Epithelial cell of prostate (primary cell): ENCODE data around the gene DDC.
"Not testable (repeated sequence)": the region's sequence is repeated elsewhere in the genome, so short reads cannot be mapped to it uniquely, and the experiment has no call there.

Experiments
- DNase-seq: peaks from one replicate; pipeline ENCODE4 v3.0.0-alpha.2; 2011; ENCODE audit warnings: low read depth, low spot score
- H3K27ac ChIP-seq: fragments of 450-650 bp; 2 replicates; pipeline ENCODE4 v1.5.1; 2017; ENCODE audit warnings: mild to moderate bottlenecking

The DDC gene

DNA sequence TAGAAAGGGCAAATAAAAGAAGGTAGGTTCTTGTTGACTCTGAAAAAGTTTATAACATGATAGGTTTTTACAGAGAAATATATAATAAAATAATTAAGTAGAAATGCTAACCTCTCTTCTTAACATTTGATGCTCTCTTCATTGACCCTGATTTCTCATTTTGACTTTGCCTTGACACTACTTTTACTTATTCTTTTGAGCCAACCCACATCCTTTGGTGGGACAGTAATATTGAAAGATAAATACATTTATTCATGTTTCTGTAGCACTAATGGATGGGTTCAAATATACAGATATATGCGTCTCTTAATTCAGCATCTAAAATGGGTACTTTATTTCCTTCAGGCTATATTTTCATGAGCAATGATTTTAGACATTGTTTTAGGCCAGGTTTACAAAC is 34.4 kb downstream of the DDC start:
- no peak for DNase-seq
- peak overlapping the region; percentile 58 for H3K27ac ChIP-seq

DNA sequence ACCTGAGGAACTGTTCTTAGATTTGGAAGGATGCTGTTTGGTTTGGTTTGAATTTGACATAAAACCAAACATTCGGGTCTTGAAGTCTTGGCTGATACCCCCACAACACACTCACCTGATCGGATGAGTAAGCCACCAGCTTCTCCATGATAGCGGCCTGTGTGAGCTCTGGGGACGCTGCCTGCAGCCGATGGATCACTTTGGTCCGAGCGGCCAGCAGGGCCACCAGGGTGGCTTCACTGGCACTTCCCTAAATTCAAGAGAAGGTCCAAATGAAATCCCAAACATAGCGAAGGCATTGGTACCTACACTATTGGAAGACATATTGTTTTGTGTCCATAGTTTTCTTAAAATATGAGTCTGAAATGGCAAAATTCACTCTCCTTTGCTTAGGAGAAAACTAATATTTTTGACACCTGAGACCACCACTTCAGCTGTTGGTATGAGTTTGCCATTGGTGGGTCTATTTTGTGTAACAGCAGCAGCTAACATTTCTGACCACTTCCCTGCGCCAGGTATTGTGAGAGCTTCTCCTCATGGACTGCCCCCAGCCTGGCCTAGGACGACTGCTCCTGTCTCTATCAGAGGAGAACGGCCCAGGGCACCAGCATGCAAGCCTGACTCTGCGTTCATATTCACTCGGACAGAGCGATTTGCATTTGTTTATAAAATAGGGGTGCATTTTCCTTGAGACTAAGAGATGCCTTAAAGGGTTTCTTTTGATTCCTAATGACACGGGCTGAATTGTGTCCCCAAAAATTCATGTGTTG is 35.9 kb downstream of the DDC start:
- DNase-seq = no peak
- no peak overlapping the region for H3K27ac ChIP-seq

DNA sequence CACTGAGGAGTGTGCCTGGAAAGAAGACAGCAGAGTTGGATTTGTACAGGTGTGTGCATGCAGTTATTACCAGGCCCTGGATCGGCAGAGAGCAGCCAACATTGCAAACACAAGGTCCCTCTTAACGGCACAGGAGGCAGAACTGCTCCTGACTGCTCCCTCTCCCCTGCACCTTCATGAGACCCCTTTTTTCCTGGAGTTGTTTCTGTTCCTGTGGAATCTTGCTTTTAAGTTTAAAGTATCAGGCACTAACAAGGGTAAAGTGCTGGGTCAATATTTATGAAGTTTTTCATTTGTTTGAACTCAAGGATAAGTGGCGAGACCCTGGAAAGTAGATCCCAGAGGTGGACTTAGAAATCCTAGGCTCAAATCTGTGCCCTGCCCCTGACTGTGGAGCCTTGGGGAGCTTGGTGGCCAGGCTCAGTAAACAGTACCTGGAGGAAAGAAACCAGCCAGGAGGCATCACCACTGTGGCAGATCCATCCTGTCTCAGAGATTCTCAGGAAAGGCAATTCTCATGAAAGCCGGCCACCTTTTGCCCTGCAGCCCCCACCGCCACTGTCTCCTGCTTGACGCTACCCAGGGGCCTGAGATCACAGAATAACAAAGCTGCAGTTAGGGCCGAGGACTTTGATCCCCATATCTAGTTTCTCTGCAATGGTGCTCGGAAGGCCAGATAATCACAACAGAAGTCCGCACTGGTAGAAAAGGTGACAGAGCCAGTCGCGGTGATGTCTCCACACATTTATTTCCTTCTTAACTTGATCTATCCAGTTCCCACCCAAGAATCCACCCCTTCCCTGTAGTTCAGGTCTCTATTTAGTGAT is 36.7 kb downstream of the DDC start:
- no peak overlapping the region for H3K27ac ChIP-seq
- DNase-seq = no peak

DNA sequence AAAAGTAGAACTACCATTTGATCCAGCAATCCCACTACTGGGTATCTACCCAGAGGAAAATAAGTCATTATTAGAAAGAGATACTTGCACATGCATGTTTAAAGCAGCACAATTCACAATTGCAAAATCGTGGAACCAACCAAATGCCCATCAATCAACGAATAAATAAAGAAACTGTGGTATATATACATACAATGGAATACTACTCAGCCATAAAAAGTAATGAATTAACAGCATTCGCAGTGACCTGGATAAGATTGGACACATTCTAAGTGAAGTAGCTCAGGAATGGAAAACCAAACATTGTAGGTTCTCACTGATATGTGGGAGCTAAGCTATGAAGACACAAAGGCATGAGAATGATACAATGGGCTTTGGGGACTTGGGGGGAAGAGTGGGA is 45.9 kb downstream of the DDC start:
- not testable (repeated sequence) for DNase-seq, H3K27ac ChIP-seq

DNA sequence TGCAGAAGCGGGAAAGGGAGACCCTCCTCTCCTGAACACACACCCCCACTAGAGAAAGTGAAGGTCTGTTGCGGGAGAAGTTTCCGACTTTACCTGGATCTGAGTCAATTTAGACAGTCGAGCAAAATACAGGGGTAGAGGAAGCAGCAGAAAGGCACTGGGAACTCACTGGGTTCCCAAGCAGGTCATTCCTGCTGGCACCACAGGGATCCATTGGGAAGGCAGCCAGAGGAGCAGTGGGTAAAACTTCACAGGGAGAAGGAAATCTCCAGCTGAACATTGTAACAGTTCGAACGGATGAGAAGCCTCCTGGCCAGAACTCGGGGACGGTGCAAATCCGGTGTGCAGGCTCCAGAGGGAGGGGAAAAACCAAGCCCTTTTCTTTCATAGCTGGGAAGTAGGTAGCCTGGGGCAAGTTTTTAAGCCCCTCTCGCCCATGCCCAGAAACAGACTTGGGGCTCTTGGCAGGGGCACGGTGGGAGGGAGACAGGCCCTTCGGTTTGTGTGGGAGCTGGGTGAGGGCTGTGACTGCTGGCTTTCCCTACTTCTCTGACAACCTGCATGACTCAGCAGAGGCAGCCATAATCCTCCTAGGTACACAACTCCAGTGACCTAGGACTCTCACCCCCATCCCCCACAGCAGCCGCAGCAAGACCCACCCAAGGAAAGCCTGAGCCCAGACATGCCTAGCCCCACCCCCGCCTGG is 51.9 kb downstream of the DDC start:
- DNase-seq = no peak
- no peak overlapping the region for H3K27ac ChIP-seq

DNA sequence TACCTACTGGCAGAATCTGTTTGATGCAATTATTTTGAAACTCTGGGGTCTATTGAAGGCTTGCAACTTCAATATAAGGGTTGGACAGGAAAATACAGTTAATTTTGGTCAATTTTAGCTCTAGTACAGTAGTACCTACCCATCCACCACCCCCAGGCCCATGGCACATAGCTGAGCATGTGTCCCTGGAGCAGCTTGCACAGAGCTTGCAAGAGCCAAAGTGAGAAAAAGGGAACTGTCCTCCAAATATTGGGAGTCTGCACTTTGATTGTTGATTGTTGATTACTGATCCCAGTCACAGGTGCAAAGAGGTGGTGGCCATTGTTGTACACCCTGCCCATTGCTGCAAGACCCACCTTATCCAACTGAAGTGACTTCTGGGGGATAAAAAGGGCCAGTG is 52.8 kb downstream of the DDC start:
- H3K27ac ChIP-seq = no peak overlapping the region
- no peak for DNase-seq

DNA sequence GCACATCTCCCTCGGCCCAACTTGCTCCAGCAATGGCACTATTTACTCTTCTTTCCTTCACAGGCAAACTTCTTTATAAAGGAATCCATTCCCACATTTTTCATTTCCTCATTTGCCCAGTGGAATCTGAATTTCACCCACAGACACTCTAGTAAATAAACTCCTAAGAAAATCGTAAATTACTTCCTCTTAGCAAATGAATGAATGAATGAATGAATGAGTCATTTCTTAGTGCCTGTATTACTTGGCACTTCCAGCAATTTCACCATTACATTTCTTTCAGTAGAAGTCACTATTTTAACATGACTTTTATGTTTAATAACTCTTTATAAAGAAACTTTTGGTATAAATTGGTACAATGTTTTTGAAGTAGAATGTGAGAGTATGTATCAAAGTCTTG is 55.7 kb downstream of the DDC start:
- H3K27ac ChIP-seq = no peak overlapping the region
- DNase-seq = no peak

DNA sequence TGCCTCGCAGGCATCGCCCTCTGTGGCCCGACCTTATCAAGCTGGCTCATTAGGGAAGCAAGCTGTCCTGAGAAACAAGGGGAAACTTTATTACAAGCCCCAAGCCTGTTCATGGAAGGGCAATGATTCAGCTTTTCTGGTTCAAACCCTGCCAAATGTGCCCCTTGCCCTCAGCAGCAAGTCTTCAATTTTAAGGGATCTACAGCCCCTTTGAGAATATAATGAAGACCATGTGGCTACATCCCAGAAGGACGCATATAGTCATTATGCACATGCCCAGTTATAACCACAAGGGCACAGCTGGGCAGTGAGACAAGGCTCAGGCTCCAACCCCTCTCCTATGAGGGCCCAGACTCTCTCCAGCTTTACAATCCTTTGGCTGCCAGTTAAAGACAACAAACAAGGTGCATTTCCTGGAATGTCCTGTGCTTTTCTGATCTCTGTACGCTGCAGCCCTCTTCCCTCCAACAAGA is 56.7 kb downstream of the DDC start:
- H3K27ac ChIP-seq = no peak overlapping the region
- DNase-seq = no peak

DNA sequence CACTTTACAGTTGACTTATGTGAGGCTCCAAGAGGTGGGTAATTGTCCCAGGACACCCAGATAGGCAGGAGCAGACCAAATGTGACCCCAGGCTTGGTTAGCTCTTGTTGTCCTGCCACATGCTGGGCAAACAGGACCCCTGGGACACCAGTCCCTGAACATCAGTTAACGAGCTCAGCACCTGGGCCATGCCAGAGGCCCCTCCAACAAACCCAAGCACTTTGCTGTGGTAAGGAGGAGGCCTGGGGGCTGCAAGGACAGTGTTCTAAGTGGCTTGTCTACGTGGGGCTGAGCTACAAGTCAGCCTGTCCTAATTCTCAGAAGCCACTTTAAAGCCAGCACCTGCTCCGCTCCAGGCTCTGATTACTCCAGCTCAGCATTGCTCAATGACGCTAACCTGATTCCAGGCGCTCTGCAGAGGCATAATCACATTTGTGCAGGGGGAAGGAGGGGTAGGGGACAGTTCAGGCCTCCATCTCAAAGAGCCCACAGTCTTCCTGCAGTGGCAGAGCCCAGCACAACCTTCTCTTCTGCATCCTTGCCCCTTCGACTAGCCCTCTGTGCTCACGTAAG is 57.2 kb downstream of the DDC start:
- no peak overlapping the region for H3K27ac ChIP-seq
- DNase-seq = no peak

DNA sequence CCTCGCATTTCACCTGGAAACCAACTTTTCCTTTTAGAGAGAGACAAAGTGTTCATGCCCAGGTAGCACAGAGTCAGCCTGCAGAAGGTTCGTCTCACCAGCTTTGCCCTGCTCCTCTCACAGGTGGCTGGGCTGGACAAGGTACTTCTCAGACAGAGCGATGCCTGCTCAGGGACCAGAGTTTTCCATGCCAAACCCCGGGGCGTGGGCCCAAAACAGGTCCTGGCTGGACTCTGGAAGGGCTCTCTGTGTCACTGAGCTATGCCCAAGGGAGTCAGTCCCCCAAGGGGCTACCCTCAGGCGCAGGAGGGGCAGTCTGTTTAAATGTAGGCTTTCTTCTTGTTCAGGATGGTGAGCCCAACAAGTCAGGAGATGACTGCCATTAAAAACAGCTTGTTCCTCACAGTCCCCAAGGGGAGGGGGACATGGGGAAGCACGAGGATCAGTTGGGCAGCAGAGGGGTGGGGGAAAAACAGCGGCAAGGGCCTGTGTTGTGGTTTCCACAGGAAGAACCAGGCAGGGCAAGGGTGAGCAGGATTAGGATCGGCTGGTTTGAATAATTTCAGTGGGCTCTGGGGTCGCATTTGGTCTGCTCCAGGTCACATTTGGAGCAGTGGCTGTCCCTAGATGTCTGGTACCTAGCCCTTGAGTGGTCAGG is 59.5 kb downstream of the DDC start:
- DNase-seq = no peak
- no peak overlapping the region for H3K27ac ChIP-seq

DNA sequence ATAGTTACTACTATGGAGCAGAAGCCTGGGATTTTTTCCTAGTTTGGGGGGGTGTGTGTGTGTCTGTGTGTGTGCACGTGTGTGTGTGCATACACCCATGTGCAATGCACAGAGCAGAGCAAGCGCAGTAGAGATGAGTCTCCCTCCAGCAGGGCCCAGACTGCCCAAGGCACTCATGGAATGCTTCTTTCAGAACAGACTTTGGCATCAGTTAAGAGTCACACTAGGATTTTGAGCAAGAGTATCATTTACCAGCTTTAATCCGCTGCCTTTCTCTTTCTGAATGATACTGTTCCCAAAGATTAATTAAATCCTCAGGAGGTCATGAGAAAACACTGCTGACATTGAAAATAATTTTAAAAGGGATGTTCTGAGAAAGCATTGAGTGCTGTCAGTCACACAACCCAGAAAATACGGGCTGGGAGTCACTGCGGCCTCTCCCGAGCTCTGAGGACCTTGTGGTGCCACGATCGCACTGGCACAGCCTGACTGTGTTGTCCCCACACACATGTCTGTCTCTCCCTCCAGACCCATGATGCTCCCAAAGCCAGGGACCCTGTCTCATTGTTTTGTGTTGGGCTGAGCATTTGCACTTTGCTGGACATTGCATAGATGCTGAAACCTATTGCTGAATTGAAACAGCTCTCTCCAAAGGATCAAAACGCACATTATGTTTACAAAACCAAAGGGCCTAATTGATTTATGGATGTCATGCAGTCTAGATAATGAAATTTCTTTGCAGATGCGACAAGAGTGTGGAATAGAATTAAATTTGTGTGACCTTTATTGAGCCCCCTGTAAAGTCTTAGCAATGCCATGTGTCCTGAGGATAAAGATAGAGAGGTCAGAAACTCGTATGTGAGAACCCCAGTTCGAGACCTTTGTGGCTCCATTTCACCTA is 60.3 kb downstream of the DDC start:
- DNase-seq = no peak

DNA sequence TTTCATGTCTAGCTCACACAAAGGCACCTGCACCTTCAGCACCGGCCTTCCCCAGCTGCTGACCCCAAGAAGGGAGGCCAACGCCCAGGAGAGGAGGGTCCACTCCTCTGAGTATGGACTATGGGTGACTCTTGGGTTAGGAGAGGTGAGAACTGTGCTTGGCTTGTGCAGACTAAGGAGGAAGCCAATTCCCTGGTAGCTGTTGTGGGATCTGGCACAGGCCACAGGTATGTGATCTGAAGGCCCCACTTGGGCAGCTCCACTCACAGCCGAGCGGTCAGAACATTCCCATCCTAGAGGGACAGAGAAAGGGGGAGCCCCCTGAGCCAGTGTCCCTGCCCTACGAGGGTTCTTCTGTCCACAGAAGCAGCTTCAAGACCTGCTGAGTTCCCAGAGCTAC is 62.3 kb downstream of the DDC start:
- peak overlapping the region; percentile 51 for H3K27ac ChIP-seq
- no peak for DNase-seq

More for the DNA sequence above, 60.3 kb downstream of the DDC start:
- H3K27ac ChIP-seq = no peak overlapping the region

DNA sequence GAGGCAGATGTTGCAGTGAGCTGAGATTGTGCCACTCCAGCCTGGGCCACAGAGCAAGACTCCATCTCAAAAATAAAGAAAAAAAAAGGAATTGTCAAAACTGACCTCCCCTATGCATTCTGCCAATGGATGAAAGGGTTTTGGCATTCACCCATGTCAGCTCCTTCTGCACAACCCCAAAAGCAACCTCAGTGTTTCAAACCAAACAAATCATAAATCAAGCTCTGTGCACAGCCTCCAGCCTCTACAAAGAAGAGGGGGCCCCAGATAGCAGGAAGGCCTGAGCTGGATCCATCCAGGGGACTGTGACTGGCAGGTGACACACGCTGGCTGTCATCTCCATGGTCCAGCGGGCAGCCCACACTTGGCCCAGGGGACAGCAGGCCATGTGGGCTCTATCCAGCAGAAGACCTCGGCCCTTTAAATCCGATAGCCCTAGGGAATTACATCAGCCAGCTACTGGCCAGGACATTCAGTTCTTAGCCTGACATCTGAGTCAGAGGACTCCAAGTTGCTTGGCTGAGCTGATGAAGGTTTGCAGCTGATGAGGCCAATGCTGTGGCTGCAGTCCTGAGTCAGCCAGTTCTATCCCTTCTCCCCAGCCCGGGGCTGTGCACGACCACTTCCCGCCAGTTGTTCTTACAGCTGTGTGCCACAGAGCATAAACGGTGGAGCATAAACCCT is 63.1 kb downstream of the DDC start:
- H3K27ac ChIP-seq = peak overlapping the region; percentile 51
- DNase-seq = peak; percentile 48

DNA sequence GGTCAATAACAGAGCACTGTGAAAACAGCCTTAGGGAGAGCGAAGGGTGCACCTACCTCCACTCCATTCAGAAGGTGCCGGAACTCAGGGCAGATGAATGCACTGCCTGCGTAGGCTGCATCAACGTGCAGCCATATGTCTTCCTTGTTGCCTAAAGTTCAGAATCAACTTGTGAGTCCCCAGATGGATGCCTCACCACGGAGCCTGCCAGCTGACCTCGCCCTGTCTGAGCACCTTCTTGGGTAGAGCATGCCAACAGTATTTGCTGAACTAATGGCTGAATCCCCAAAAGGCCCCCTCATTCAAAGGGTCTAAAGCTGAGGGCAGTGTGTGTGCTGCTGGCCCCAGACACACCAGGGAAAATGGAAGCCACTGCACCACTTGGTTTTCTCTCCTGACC is 66.1 kb downstream of the DDC start:
- DNase-seq = no peak
- H3K27ac ChIP-seq = no peak overlapping the region

DNA sequence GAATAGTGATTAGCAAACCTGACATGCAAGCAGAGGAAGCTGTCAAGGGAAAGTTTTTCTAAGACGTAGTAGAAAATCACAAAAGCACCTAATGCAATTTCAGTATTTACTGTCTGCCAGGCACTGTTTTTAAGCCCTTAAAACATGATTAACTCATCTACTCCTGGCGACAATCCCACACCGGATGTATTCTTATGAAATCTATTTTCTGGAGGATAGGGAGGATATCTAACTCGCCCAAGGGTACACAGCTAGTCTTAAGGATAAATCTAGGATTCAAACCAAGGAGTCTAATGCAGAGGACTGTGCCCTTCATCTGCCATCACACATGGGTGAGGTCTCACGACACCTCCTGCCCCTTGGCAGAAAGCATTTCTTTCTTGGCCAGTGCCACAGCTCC is 67.2 kb downstream of the DDC start:
- H3K27ac ChIP-seq = no peak overlapping the region
- DNase-seq = no peak

DNA sequence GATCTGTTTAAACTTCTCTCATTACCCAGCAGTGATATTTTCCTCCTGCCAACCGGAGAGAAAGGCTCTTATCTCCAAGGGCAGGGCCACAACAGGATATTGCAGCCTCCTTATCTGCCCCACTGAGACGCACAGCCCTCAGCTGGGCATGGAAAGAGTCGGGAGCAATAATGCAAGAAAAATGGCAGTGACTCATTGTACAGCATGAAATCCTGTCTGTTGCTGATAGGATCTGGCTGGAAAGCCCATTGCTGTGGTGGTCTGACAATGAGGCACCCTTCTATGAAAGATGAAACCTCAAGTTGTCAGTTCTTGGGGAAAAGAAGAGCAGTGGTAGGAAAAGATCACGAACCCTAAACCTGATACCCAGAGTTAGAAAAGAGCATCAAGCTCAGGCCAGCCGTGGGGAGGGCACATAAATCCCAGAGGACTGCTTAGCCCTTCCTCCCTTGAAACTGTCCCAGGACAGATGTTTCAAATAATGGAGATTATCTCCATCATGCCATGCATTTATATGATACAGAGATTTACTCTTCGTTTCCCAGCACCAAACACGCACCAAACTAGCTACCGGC is 68.0 kb downstream of the DDC start:
- DNase-seq = no peak

DNA sequence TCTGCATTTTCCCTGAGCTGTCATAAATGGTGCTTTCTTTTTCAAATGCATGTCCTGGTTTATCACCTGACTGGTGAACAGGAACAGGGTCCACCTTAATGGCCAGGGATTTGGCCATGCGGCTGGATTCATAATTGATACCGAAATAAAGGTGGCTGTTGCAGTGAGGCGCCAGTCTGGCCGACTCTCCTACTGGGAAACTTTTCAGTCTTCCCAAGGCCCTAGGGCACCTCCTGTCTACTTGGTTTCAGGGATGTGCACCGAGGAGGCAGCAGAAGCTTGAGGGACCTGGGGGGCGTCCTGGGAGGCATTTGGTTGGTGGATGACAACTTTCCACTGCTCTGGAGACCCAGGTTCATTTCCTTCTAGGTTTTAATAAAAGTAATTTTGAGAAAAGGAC is 68.6 kb downstream of the DDC start:
- no peak overlapping the region for H3K27ac ChIP-seq
- DNase-seq = no peak

More for the DNA sequence above, 68.0 kb downstream of the DDC start:
- no peak overlapping the region for H3K27ac ChIP-seq

DNA sequence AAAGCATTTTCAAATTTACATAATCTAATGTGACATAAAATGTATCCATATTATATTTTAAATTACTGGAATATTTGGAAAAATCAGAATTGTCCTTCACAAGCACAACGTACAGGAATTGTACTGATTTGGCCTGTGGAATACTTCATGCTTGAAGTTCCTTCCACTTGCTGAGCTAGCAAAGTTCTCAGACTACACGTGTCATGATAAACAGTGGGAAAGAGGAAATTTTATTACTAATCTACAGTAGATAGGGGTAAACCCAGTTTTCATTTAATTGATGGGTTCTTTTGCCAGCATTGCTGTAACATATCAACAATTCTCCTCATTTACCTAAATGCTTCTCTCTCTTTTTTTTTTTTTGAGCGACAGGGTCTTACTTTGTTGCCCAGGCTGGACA is 69.5 kb downstream of the DDC start:
- no peak for DNase-seq
- H3K27ac ChIP-seq = no peak overlapping the region
